DND-41 (cell line): ENCODE measurements around the gene PDGFRA.

ENCODE experiments used
- ATAC-seq: fragments of 200-7000 bp; cut with Tn5 transposase; 3 replicates; pipeline ENCODE4 v1.9.1; 2021; ENCODE audit warnings: low read depth; ENCODE audit not compliant: insufficient read depth
- DNase-seq: peaks from one replicate; pipeline ENCODE4 v3.0.0-alpha.2; 2020
- H2AFZ ChIP-seq: 2 replicates; pipeline ENCODE4 v1.6.0; 2012; ENCODE audit warnings: low read depth, low read length
- H3K27ac ChIP-seq: 2 replicates; pipeline ENCODE4 v1.5.1; 2012; ENCODE audit warnings: low read length, inconsistent platforms
- H3K27me3 ChIP-seq: fragments of 200-600 bp; sonication (generic); 2 replicates; pipeline ENCODE4 v1.6.0; 2012; ENCODE audit warnings: low read length, mild to moderate bottlenecking, inconsistent platforms; ENCODE audit not compliant: insufficient read depth, poor library complexity
- H3K36me3 ChIP-seq: 2 replicates; pipeline ENCODE4 v1.5.1; 2012; ENCODE audit warnings: low read length, inconsistent platforms; ENCODE audit not compliant: insufficient read depth
- H3K4me1 ChIP-seq: 2 replicates; pipeline ENCODE4 v1.5.1; 2012; ENCODE audit warnings: mild to moderate bottlenecking, low read length; ENCODE audit not compliant: insufficient read depth
- H3K4me2 ChIP-seq: 2 replicates; pipeline ENCODE4 v1.6.0; 2012; ENCODE audit warnings: mild to moderate bottlenecking, moderate library complexity, low read length, inconsistent platforms; ENCODE audit not compliant: insufficient read depth
- H3K4me3 ChIP-seq, 2 experiments: fragments of 200-600 bp in 1 of 2; shearing (Covaris generic) in 1 of 2; 2 replicates each; pipeline ENCODE4 v1.5.1; 2012 to 2016; ENCODE audit warnings: inconsistent platforms in 2 of 2, low read length in 2 of 2, mild to moderate bottlenecking in 2 of 2, low read depth in 1 of 2, moderate library complexity in 1 of 2
- H3K79me2 ChIP-seq: 2 replicates; pipeline ENCODE4 v1.6.0; 2012; ENCODE audit warnings: low read length, inconsistent platforms; ENCODE audit not compliant: insufficient read depth
- H3K9ac ChIP-seq: 2 replicates; pipeline ENCODE4 v1.6.0; 2012; ENCODE audit warnings: low read depth, mild to moderate bottlenecking, inconsistent platforms, low read length, moderate library complexity
- H3K9me3 ChIP-seq: 2 replicates; pipeline ENCODE4 v1.5.1; 2012; ENCODE audit warnings: low read length, moderate library complexity, mild to moderate bottlenecking, inconsistent platforms; ENCODE audit not compliant: insufficient read depth, severe bottlenecking
- H4K20me1 ChIP-seq: 2 replicates; pipeline ENCODE4 v1.6.0; 2012; ENCODE audit warnings: low read length; ENCODE audit not compliant: insufficient read depth
- EZH2 ChIP-seq: IDR thresholded peaks from 3 replicates; pipeline ENCODE4 v1.6.1; 2012; ENCODE audit warnings: borderline replicate concordance, low read depth, mild to moderate bottlenecking, moderate library complexity, low read length, inconsistent platforms; ENCODE audit not compliant: severe bottlenecking
- TF ChIP-seq, protein P1 (sequence below): IDR thresholded peaks from 2 replicates; pipeline ENCODE4 v1.5.1; 2012; ENCODE audit warnings: borderline replicate concordance, low read length, moderate library complexity, mild to moderate bottlenecking; ENCODE audit not compliant: poor library complexity, severe bottlenecking; ENCODE audit errors: extremely low read depth

Gene PDGFRA

GRCh38 chr4:54317690-54318089, 88.6 kb downstream of the PDGFRA start:
- no peaks in the 10 kb centered on the region for H3K36me3 ChIP-seq
- no peaks in the 10 kb centered on the region for H3K4me1 ChIP-seq
- no peak overlapping the region for H3K4me3 ChIP-seq
- no peak overlapping the region for H2AFZ ChIP-seq
- no peak overlapping the region for H3K4me2 ChIP-seq
- no peaks in the 10 kb centered on the region for H3K27me3 ChIP-seq
- no peaks in the 10 kb centered on the region for H3K79me2 ChIP-seq
- H3K9ac ChIP-seq, result no peak overlapping the region
- no peak overlapping the region for H3K27ac ChIP-seq
- no peaks in the 10 kb centered on the region for H4K20me1 ChIP-seq
- H3K9me3 ChIP-seq, result no peaks in the 10 kb centered on the region
- no peak for ATAC-seq
- TF ChIP-seq, protein P1, sequence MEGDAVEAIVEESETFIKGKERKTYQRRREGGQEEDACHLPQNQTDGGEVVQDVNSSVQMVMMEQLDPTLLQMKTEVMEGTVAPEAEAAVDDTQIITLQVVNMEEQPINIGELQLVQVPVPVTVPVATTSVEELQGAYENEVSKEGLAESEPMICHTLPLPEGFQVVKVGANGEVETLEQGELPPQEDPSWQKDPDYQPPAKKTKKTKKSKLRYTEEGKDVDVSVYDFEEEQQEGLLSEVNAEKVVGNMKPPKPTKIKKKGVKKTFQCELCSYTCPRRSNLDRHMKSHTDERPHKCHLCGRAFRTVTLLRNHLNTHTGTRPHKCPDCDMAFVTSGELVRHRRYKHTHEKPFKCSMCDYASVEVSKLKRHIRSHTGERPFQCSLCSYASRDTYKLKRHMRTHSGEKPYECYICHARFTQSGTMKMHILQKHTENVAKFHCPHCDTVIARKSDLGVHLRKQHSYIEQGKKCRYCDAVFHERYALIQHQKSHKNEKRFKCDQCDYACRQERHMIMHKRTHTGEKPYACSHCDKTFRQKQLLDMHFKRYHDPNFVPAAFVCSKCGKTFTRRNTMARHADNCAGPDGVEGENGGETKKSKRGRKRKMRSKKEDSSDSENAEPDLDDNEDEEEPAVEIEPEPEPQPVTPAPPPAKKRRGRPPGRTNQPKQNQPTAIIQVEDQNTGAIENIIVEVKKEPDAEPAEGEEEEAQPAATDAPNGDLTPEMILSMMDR, result no peak
- TF ChIP-seq EZH2, result no peak
- DNase-seq, result no peak

DNA sequence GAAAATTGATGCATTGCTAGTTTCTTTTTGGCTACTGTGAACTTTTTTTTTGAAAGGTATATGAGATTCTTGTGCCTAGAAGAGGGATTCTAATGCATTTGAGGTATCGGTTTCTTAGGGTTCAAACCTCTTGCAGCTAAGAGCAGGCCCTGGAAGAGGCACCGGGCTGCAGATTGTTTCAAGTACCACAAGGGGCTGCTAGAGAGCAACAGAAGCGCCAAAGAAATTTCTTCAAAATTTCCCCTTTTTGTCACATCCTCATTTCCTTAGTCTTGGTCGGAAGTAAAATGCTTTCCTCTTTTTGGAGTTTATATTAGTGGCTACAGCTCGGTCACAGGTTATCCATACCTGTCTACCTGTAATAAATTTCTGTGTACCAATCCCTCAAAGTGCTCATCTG, 89.8 kb downstream of the PDGFRA start:
- DNase-seq (peak; percentile 17), ATAC-seq (peak; percentile 58; the same call in 2 of the 3 replicates)
- Histone ChIP-seq H3K27ac (no peak overlapping the region), H4K20me1 (no peaks in the 10 kb centered on the region), H3K9ac (no peak overlapping the region), H3K4me1 (no peaks in the 10 kb centered on the region), H3K9me3 (no peaks in the 10 kb centered on the region), H2AFZ (no peak overlapping the region; the same call in 1 of the 2 replicates), H3K79me2 (no peaks in the 10 kb centered on the region), H3K4me2 (no peak overlapping the region), H3K4me3 (no peak overlapping the region), H3K36me3 (no peaks in the 10 kb centered on the region), H3K27me3 (no peaks in the 10 kb centered on the region)
- TF ChIP-seq EZH2, result no peak
- TF ChIP-seq, protein P1, result peak; percentile 75

GRCh38 chr4:54320826-54321685, 92.0 kb downstream of the PDGFRA start:
- Histone ChIP-seq H3K4me1 (no peaks in the 10 kb centered on the region), H3K27ac (no peak overlapping the region), H3K27me3 (no peaks in the 10 kb centered on the region), H3K9ac (no peak overlapping the region), H4K20me1 (no peaks in the 10 kb centered on the region), H3K4me3 (no peak overlapping the region), H3K4me2 (no peak overlapping the region), H3K9me3 (no peaks in the 10 kb centered on the region), H3K79me2 (no peaks in the 10 kb centered on the region), H3K36me3 (no peaks in the 10 kb centered on the region), H2AFZ (no peak overlapping the region)
- DNase-seq, result no peak
- ATAC-seq, result no peak
- TF ChIP-seq, protein P1, result no peak
- TF ChIP-seq EZH2, result no peak
